ENCODE data around the gene AMACR.

- TF ChIP-seq CTCF (IDR thresholded peaks at IDR 0.05) (no peak), ZFX (IDR thresholded peaks at IDR 0.05; ENCODE audit: borderline replicate concordance) (no peak)
Measured at GRCh38 chr5:33973271-33973670, 34.6 kb downstream of the AMACR start.

All from 22Rv1 (cell line).